ENCODE data around the gene CD34.

DNA sequence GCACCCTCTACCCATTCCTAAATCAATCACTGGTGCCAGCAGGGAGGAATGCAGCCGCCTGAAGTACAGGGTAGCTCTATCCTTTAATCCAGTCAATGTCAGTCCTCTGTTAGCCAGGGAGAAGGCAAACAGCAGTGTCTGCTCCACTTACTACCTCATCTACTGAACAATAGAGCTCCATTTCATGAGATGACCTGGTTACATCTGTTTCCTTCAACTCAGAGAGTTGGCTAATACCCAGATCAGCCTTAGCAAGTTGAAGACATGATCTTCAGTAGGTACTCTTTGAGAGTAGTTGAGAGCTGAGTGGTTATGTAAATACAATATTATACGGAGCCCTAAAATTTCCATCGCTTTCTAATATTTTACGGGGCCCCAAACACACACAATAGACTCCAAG, 46.1 kb upstream of the CD34 start:
- TF ChIP-seq, protein P1, sequence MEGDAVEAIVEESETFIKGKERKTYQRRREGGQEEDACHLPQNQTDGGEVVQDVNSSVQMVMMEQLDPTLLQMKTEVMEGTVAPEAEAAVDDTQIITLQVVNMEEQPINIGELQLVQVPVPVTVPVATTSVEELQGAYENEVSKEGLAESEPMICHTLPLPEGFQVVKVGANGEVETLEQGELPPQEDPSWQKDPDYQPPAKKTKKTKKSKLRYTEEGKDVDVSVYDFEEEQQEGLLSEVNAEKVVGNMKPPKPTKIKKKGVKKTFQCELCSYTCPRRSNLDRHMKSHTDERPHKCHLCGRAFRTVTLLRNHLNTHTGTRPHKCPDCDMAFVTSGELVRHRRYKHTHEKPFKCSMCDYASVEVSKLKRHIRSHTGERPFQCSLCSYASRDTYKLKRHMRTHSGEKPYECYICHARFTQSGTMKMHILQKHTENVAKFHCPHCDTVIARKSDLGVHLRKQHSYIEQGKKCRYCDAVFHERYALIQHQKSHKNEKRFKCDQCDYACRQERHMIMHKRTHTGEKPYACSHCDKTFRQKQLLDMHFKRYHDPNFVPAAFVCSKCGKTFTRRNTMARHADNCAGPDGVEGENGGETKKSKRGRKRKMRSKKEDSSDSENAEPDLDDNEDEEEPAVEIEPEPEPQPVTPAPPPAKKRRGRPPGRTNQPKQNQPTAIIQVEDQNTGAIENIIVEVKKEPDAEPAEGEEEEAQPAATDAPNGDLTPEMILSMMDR (IDR thresholded peaks at IDR 0.05; ENCODE audit: low read depth, low read length): no peak
- no peak for TF ChIP-seq POLR2A (IDR thresholded peaks at IDR 0.05; ENCODE audit: extremely low read depth, insufficient read length)

All from NB4 (cell line).